Fibroblast of lung (primary cell): ENCODE measurements around the gene DYDC1. TPM values are rescaled to one million over a fixed set of nuclear protein-coding genes. Genes with fewer than 3 reads are reported as not detected.
A peak's percentile ranks its signal among the peaks of the same experiment; 100 is the strongest.

Experiments used
- DNase-seq, 2 donors: peaks; one replicate each; pipeline versions ENCODE4 v3.0.0 to v3.0.0-alpha.2; 2010; ENCODE audit warnings: low read depth in 2 of 2
- H2AFZ ChIP-seq: 2 replicates; pipeline ENCODE4 v1.5.1; 2012; ENCODE audit warnings: low read length, control low read depth, inconsistent platforms
- H3K27ac ChIP-seq: 2 replicates; pipeline ENCODE4 v1.5.1; 2011; ENCODE audit warnings: low read length, control low read depth; ENCODE audit not compliant: insufficient read depth
- H3K27me3 ChIP-seq: 2 replicates; pipeline ENCODE4 v1.5.1; 2011; ENCODE audit warnings: mild to moderate bottlenecking, low read length; ENCODE audit not compliant: control insufficient read depth, insufficient read depth
- H3K36me3 ChIP-seq: 2 replicates; pipeline ENCODE4 v1.5.1; 2011; ENCODE audit warnings: low read length; ENCODE audit not compliant: control insufficient read depth, insufficient read depth
- H3K4me1 ChIP-seq: 2 replicates; pipeline ENCODE4 v1.5.1; 2011; ENCODE audit warnings: low read length; ENCODE audit not compliant: control insufficient read depth, insufficient read depth; ENCODE audit errors: extremely low read depth
- H3K4me2 ChIP-seq: 2 replicates; pipeline ENCODE4 v1.5.1; 2011; ENCODE audit warnings: low read length, control low read depth; ENCODE audit not compliant: insufficient read depth; ENCODE audit errors: extremely low read depth
- H3K4me3 ChIP-seq, 4 experiments: fragments of 200-600 bp in 1 of 4; sonication (generic) in 1 of 4; replicated peaks in 1 of 4; 2 replicates each; pipeline ENCODE4 v1.5.1; 2011 to 2016; ENCODE audit warnings: low read length in 4 of 4, low read depth in 3 of 4, mild to moderate bottlenecking in 3 of 4, control low read depth in 2 of 4, inconsistent platforms in 1 of 4, mixed read lengths in 1 of 4; ENCODE audit not compliant: insufficient read depth in 1 of 4; ENCODE audit errors: control extremely low read depth in 1 of 4
- H3K79me2 ChIP-seq: 2 replicates; pipeline ENCODE4 v1.5.1; 2012; ENCODE audit warnings: mild to moderate bottlenecking, low read length, inconsistent platforms; ENCODE audit not compliant: control insufficient read depth, insufficient read depth
- H3K9ac ChIP-seq: 2 replicates; pipeline ENCODE4 v1.5.1; 2011; ENCODE audit warnings: mild to moderate bottlenecking, low read length, control low read depth; ENCODE audit not compliant: insufficient read depth
- H3K9me3 ChIP-seq: 2 replicates; pipeline ENCODE4 v1.5.1; 2012; ENCODE audit warnings: low read depth, low read length; ENCODE audit not compliant: control insufficient read depth, insufficient read depth
- H4K20me1 ChIP-seq: 2 replicates; pipeline ENCODE4 v1.5.1; 2011; ENCODE audit warnings: low read length; ENCODE audit not compliant: control insufficient read depth, insufficient read depth; ENCODE audit errors: extremely low read depth
- CTCF ChIP-seq, 2 donors: IDR thresholded peaks in 1 of 2; conservative IDR thresholded peaks in 1 of 2; 1 replicate in 1 of 2; 2 replicates in 1 of 2; pipeline ENCODE4 v1.5.1; 2011 to 2012; ENCODE audit warnings: low read length in 2 of 2, control low read depth in 1 of 2, inconsistent platforms in 1 of 2, low read depth in 1 of 2, mild to moderate bottlenecking in 1 of 2
- EZH2 ChIP-seq: IDR thresholded peaks from 2 replicates; pipeline ENCODE4 v1.5.1; 2012; ENCODE audit warnings: low read length, control low read depth, mild to moderate bottlenecking; ENCODE audit errors: missing control alignments
- polyA plus RNA-seq, 2 donors: library from polyadenylated mRNA; depleted of rRNA in 1 of 2; stranded (reverse) in 1 of 2; unstranded in 1 of 2; fragments of >200 nt; gene quantifications; 2 replicates each; pipeline ENCODE4 v1.2.1, GENCODE V29; 2011 to 2012; ENCODE audit warnings: missing spikeins in 1 of 2
- total RNA-seq: library from RNA; depleted of rRNA; stranded (reverse); fragments of >200 nt; gene quantifications from 2 replicates; pipeline ENCODE4 v1.2.1, GENCODE V29; 2014

DYDC1 gene
- total and polyA plus RNA-seq, 2 donors (not counting 1 experiment from before 2014, with no cell fraction given): not detected

- Histone ChIP-seq H4K20me1 (no peaks in the 10 kb centered on the region), H3K79me2 (no peaks in the 10 kb centered on the region), H3K36me3 (no peaks in the 10 kb centered on the region), H3K9me3 (no peaks in the 10 kb centered on the region), H3K9ac (no peak overlapping the region), H3K4me3 (no peak overlapping the region), H3K4me2 (no peak overlapping the region), H3K4me1 (no peaks in the 10 kb centered on the region), H3K27me3 (no peaks in the 10 kb centered on the region), H2AFZ (no peak overlapping the region), H3K27ac (no peak overlapping the region)
- TF ChIP-seq EZH2: no peak
- peak; percentile 48 to 73 for TF ChIP-seq CTCF (conservative IDR thresholded peaks at IDR 0.05 in 1 of 2, IDR thresholded peaks at IDR 0.05 in 1 of 2; ENCODE audit: low read depth in 1 of 2, low read length in 2 of 2)
- peak; percentile 8 to 58 for DNase-seq
These were observed 26.4 kb upstream of the DYDC1 start for GRCh38 chr10:80382989-80383388.

DNA sequence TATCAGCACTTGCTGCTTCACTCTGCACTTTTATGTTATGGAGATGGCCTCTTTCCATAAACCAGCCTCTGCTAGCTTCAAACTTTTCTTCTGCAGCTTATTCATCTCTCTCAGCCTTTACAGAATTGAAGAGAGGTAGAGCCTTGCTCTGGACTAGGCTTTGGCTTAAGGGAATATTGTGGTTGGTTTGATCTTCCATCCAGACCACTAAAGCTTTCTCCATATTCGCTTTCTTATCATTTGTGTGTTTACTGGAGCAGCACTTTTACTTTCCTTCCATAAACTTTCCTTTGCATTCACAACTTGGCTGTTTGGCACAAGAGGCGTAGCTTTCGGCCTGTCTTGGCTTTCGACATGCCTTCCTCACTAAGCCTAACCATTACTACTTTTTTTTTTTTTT, 23.6 kb upstream of the DYDC1 start:
- no peak for DNase-seq
- H3K4me1 ChIP-seq: no peaks in the 10 kb centered on the region
- no peaks in the 10 kb centered on the region for H3K79me2 ChIP-seq
- H3K9ac ChIP-seq: no peak overlapping the region
- no peaks in the 10 kb centered on the region for H3K36me3 ChIP-seq
- H3K27me3 ChIP-seq: no peaks in the 10 kb centered on the region
- H3K27ac ChIP-seq: no peak overlapping the region
- no peaks in the 10 kb centered on the region for H4K20me1 ChIP-seq
- H3K9me3 ChIP-seq: no peaks in the 10 kb centered on the region
- no peak overlapping the region for H2AFZ ChIP-seq
- no peak for TF ChIP-seq EZH2
- no peak for TF ChIP-seq CTCF (conservative IDR thresholded peaks at IDR 0.05 in 1 of 2, IDR thresholded peaks at IDR 0.05 in 1 of 2; ENCODE audit: low read depth in 1 of 2, low read length in 2 of 2)
- H3K4me3 ChIP-seq: no peak overlapping the region
- no peak overlapping the region for H3K4me2 ChIP-seq

DNA sequence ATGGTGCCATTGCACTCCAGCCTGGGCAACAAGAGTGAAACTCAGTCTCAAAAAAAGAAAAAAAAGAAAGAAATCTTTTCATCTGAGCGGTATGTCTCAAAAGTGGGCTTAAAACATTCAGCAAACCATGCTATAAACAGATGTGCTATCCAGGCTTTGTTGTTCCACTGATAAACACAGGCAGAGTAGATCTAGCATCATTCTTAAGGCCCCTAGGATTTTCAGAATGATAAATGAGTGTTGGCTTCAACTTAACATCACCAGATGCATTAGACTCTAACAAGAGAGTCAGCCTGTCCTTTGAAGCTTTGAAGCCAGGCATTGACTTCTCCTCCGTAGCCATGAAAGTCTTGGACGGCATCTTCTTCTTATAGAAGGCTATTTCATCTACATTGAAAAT, 23.1 kb upstream of the DYDC1 start:
- Histone ChIP-seq H3K4me2 (no peak overlapping the region), H3K4me1 (no peaks in the 10 kb centered on the region), H3K9ac (no peak overlapping the region), H3K36me3 (no peaks in the 10 kb centered on the region), H3K27me3 (no peaks in the 10 kb centered on the region), H3K9me3 (no peaks in the 10 kb centered on the region), H2AFZ (no peak overlapping the region), H4K20me1 (no peaks in the 10 kb centered on the region), H3K27ac (no peak overlapping the region), H3K79me2 (no peaks in the 10 kb centered on the region), H3K4me3 (no peak overlapping the region)
- TF ChIP-seq EZH2 (no peak), CTCF (conservative IDR thresholded peaks at IDR 0.05 in 1 of 2, IDR thresholded peaks at IDR 0.05 in 1 of 2; ENCODE audit: low read depth in 1 of 2, low read length in 2 of 2) (no peak)
- DNase-seq: no peak
